COLO829 (cell line): ENCODE results near the gene NR3C1.

Experiments
- DNase-seq: peaks from one replicate; pipeline ENCODE4 v3.0.0; 2012; ENCODE audit warnings: low spot score

The NR3C1 gene

DNA sequence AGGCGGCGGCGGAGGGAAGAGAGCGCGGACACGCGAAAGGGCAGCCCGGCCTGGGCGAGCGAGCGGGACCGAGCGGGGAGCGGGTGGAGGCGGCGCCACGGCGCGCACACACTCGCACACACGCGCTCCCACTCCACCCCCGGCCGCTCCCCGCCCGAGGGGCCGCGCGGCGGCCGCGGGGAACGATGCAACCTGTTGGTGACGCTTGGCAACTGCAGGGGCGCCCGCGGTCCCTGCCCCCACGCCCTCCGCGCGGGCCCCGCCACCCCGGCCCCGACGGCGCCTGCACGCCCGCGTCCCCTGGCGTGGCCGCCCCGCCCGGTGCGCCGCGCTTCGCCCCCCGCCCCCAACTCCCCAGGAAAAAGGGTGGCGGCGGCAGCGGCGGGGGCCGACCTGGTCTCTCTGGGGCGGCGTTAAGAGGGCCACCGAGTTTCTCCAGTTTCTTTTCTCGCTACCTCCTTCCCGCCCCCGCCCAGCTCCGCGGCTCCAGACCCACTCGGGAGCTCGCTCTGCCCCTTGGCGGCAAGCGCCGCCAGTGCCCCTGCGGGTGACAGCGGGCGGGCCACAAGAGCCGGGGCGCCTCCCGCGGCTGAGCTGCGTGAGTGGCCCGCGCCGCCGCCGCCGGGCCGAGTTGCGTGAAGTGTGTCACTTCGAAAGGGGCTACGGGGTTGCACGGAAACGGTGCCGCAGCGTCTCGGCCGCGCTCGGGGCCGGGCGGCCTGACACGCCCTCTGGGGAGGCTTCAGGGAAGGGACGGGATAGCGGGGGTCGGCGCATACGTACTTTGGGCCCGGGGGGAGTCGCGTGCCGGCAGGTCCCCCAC is at the start of gene NR3C1:
NR3C1 (minus strand) TSS at position 94 of the 823 bp plus-strand sequence. CDS start 2,847 bp downstream, outside the sequence.
- DNase-seq: peak; percentile 12

DNA sequence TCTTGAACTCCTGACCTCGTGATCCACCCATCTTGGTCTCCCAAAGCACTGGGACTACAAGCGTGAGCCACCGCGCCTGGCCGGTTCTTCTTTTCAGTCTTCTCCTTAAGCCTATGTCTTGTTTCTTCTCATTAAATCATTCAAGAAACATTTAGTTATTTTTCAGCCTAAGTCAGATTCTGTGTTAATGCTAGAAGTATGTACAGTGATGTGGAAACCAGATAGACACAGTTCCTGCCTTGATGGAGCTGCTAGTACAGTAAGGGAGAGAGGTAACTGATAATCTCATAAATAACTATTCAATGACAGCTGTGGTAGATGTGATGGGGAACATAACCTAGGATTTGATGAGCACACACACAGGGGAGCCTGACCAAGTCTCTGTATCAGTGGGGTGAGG is 46.3 kb upstream of the NR3C1 start:
- DNase-seq: no peak

DNA sequence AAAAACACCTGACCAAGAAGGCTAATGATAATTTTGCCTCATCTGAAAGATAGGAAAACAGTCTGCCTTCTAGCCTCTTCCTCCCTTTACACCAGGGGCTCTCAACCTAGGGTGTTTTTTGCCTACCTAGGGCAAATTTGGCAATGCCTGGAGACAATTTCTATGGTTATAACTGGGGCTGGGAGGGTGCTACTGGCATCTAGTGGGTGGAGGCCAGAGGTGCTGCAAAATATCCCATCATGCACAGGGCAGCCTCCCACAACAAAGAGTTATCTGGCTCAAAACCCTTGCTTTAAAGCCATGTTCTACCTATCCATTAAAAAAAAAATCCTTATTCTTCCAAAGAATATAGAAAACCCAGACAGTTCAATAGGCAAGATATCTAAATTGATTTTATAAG is 45.0 kb upstream of the NR3C1 start:
- no peak for DNase-seq

DNA sequence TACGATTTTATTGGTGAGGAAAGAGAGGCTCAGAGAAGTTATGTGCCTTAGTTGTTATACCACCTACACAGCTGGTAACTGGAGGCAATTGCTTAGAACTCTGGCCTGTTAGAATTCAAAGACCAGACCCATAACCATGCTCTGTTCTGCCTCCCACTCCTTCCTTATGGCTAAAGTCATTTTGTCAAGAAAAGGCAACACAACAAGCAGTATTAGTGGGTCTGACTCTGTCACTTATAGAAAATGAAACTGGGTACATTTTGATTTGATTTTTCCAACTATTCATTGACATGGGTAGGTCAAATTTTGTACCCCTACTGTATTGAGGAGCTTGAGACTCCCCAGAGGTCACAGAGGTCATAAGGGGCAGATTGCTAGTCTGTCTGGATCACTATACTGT is 44.5 kb upstream of the NR3C1 start:
- no peak for DNase-seq

DNA sequence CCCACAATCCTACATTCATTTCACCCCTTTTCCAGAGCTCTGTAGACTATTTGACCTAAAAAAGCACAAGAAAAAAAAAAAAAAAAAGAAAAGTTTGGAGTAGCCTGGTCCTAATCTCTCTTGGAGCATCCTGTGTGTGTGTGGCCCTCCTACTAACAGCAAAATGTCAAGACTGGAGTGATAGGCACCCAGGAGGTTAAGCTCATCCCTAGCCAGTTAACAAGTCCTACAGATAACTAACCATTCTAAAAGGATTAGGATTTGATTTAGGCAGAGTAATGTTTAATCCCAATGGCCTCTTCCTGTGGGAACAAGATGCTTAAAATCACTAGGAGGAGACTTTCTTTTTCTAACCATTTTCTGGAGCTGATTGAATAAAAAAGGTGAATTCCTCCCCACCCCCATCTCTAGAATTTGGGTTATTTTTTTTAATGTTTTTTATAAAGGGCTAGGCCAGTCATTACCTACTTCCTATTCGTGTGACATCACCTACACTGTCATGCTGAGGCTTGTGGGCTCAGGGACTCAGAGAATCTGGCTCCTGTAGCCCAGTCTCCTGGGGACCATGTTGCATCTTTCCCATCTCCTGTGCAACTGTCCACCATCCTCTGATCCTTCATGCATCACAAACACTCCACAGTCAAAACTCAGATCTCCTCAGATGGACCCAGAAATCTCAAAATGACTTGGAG is 43.2 kb upstream of the NR3C1 start:
- DNase-seq: no peak

DNA sequence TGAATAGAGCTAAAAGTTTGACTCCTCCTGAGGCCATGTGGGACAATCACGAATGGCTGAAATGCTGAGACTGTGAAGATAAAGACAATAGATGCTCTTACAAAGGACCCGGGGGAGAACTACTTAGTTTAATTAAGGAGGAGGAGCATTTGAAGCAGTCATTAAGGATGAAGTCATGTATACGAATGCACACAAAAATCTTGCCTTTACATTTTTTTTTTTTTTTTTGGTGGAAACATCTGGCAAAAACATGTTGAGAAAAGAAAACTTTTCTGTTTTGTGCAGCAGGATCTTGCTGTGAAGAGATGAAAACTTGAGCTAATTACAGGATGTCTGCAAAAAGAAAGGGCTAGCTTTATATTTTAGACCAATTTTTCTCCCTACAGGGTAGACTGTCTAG is 42.3 kb upstream of the NR3C1 start:
- no peak for DNase-seq

DNA sequence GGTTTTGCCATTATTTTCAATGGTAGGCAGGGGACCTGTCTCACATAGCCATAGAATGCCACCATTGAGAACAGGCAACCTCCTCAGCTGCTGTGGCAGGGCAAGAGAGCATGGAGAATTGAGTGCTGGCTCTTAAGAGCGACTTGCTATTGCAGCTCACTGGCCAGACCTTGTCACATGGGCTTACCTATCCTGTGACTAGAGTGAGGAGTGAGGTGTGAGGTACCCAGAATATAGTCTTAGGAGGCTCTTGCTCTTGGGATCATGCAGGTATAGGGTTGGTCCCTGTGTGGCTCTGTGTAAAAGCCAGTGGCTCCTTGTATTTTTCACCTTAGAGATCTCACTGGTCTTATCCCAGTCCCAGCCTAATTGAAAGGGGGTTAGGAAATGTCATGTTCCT is 39.8 kb upstream of the NR3C1 start:
- DNase-seq: no peak

DNA sequence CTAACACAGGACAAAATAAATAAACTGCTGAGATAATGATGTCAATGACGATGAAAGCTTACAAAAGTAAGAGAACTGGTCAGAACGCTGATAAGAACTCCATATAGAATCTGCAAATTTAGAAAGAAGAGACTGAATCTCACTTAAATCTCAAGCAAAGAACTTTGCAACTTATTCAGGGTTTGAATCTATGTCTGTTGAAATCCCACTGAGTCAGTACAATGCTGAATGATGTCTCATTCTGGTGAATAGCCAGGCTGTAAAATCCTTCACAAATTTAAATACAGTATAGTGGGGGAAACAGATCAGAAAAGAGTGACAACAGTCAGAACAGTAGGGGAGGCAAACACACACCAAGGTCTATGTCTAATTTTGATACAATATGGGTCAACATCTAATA is 38.9 kb upstream of the NR3C1 start:
- DNase-seq: no peak

DNA sequence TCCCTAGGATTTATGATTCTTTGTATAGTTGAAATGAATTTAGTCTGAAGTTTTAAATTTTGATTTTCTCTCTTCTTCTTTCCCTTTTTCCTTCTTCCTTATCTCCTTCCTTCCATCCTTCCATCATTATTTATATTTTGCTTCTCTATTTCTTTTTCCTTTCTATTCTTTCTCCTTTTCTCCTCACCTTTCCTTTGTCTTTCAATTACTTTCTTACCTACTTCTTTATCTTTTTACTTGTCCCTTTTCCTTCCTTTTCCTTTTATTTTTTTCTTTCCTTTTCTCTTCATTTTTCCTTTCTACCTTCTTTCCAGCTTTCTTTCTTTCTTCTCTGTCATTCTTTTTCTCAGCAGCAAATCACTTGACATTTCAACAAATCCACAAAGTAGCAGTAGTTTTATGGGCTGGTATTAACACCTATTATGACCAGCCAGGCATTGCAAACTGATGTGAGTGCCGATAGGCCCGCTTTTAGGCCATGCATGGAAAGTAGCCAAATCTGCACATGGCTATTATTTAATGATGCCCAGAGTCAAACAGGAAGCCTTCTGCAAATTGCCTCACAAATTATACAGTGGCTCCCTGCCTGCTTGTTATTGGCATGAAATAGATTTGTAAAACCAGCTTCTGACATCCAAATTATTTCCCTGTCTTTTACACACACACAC is 37.1 kb upstream of the NR3C1 start:
- DNase-seq: no peak

DNA sequence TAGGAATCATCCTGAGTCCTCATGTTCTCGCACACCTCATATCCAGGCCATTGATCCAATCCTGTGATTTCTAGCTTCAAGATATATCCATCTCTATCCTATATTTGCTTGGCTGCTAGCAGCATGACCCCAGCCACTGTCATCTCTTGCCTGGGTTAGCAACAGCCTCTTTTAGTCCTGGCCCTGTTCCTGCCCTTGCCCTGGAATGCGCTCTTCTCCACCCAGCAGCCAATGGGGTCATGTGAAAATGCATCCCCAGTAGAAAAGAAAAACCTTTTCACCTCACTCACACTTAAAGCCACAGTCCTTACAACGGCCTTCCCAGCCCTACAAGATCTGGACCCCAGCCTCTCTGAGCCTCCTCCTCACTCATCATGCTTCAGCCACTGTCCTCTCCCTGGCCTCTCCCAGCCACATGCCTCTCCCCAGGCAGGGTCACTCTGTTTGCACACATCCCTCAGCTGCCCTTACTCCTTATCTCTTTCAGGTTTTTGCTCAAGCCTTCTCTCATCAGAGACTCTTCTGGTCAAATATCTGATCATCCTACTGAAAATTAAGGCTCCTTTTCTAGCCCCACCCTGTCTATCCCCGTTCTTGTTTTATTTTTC is 34.3 kb upstream of the NR3C1 start:
- DNase-seq: no peak

DNA sequence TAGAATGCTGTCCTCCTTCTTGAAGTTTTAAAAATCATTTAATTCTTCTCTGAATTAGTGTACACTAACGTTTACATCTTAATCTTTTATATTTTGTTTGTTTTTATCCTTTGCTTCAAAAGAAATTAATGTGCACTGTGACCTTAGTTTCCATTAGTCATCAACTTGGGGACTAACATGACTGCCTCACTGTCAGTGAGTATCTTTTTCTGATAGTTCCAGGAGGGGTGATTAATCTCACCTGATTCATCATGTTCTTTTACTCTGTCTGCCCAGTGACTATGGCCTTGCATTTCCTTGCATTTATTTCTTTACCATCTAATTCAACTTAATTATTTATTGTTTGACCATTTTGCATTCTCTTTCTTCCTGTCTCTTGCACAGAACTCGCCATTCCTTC is 33.4 kb upstream of the NR3C1 start:
- DNase-seq: no peak

DNA sequence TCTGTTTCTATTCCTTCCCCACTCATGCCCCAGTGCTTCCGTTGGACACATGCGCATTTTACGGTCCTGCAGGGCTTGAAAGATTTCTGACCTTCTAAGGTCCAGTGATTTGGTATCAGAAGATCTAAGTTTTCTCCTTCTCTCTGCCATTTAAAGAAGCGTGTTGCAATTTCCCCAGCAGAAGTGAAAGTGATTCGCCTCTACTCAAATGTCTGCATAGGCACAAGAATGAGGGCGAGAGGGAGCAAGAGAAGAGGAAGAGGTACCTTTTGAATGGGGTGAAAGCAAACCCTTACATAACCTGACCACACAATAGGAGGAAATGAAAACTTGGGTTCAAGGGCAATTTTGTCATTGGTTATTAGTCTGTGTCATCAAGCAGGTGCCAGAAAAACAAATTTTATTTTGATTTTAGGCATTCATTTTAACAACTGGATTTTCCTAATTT is 31.7 kb upstream of the NR3C1 start:
- no peak for DNase-seq

DNA sequence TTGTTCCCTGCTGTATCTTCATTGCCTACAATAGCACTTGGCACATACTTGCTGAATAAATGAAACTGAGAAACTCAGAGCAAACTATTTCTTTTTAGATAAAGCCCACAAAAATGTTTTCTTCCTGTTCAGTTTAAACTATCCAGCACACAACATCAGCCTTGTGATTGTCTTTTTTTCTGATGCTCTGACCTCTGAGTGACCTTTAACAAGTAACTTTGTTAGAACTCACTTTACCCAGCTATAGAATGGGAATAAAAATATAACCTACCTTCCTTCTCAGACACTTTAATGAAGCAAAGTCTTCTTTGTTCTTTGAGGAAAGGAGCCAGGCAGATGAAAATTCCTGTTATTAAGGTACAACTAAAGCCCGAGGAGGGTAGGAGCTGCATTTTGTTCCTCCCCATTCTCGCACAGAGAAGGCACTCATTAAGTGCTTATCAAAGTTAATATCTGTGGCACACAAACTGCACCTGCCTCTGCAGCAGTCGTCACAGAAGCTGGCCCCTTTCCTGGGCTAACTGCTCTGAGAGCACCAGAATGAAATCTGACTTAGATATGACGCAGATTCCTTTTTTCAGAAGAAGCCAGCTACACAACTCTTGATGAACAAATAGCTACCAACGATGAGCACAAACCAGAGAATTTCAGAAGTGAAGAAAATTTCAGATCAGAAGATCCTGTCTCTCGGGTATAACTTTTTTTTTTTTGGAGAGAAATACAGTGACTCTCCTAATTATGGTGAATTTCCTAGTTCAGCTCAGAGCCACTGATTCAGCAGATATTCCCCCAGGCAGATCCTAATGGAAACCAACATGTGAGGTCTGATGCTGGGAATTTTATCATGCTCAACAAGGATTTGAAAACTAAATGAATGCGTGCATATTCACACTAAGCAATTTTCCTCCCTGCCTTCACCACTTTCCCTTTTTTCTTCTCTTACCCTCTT is 31.0 kb upstream of the NR3C1 start:
- DNase-seq: no peak

DNA sequence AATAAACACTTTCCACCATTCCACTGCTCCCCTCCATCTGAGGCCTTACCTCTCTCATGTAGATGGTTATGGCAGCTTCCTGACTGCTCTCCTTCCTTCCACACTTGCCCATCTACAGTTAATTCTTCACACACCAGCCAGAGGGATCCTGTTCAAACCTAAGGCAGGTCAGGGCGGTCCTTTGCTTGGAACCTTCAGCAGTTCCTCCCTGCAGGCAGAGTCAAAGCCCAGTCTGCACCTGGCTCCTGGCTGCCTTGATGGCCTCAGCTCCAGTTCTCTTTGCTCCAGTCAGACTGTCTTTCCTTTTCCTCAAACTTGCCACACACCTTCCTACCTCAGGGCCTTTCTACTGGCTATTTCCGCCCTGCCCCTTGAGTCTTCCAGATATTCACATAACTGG is 30.2 kb upstream of the NR3C1 start:
- DNase-seq: no peak

DNA sequence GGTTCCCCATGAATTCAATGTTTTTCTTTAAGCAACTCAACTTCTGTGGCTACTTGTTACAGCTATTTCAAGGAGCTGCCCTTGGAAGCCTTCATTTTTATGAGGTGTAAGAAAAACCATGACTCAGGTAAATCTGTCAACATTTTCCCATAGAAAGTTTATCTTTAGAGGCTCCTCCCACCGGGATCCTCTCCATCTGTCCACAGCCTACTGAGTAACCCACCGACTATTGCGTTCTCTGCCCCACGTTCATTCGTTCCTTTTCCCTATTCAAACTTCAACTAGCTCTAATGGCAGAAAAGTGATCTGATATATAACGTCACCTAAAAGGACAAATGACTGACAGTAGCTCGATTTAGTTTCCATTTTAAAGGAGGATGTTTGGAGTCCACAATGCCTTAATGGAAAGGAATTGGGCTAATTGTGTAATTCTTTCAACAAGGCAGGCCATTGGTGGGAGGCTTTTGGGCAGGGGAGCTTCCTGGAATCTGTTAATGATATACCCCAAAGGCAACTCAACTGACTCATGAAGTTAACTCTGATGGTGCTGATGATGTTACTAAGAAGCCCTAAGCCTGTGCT is 29.3 kb upstream of the NR3C1 start:
- no peak for DNase-seq

DNA sequence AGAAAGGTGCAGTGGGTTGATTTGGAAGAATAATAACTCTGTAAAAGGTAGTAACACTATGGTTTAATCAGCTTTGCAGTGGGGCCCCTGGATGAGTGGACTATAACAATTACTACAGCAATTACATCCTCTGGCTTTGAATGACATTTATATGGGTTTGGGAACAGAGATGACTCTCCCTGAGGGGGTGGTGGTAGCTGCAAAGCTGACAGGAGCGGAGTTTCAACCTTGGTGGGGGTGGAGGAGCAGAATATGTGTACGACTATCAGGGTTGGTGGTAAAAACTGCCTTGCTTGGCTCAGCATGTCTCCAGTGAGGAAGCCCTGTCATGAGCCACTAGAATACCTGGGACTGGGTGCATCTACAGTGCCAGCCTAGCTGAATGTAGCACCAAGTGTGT is 28.3 kb upstream of the NR3C1 start:
- DNase-seq: no peak

DNA sequence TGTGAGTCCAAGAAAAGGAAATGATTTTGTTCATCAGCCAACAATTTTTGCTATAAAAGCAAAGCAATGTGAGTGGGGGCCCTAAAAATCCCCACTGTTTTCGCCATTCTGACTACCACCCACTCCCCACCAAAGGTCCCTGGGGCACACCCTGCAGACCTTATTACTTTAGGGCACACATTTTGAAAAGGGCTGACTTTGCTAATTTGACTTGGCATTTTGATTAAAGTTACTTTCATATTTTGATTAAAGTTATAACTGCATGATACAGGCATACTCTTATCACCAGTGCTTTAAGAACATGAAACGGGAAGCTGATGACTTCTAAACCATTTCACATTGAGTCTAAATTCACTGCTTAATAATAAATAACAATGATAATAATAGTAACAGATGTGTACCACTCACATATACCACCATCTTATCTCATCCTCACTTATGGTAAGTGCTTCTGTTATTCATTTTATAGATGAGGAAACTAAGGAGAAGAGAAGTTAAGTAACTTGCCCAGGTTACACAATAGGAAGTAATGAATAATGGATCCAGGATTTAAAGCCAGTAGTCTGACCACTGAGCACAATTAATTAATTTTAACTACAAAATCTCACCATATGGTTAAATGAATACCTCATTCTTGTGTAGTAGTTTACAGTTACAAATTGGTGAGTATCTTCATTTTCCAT is 25.4 kb upstream of the NR3C1 start:
- DNase-seq: no peak

DNA sequence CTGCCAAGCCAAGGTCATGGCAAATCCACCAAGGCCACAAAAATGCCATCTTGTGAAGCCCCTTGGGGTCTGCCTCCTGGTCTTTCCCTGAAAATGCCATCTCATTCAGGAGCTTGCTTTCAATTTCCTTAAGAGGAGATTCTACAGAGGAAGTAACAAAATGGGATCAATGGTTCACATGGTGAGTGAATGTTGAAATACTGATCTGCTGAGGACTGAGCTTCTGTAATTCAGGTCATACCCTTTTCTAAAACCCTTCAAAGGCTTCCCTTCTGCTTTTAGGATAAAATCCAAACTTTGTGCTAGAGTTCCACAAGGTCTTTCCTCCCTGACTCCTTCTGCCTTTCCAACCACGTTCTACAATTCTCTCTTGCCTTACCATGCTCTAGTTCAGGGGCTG is 24.7 kb upstream of the NR3C1 start:
- no peak for DNase-seq

DNA sequence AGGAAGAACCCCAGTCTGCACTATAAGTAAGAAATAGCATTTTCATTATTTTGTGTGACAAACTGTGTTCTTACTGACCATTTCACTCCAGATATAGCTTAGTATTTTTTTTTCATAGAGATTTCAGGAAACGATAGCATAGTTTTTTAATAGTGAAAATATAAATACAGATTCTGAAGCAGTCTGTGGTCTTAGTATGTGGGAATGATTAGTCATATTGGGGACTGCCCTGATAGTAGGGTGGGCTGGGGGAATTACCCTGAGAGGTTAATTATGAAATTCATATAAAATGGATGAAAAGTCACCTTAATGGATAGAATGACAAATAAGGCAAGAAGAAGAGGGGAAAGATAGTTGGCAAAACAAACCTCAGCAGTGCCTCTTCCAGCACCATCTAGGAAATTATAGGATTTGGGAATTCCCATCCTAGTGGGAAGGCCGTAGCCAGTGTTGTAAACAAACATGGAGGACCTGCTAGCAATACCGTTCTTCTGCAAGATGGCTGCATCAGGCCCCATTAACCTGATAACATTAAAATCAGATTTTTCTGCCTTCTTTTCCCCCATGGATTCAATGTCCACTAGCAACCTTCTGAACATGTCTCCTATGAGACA is 23.7 kb upstream of the NR3C1 start:
- no peak for DNase-seq

DNA sequence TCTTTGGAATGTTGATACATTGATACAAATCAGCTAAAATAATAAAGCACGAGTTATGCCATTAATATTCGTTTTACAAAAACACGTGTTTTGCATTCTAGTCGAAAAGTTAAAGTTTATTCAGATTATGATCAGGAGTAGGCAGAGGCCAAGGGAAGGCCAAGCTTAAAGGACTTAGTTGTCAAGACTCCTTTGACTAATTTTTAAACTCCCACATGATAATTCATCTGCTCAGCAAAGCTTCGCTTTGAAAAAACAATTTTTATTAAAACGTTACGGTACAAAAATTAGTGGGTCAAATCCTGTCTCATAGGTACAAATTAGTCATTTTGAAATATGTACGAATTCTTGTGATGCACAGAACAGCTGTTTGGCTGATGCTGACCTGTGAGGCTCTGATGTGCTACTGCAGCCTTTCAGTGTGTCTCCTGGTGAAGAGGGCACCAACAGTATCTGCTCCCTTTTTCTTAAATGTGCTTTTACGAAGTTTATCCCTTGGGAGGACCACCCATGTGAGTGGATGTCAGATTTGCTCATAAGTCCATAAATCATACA is 23.0 kb upstream of the NR3C1 start:
- DNase-seq: no peak
